Astrocyte (in vitro differentiated cells and primary cell): ENCODE measurements around the gene PPIG. TPM values are rescaled to one million over a fixed set of nuclear protein-coding genes. Genes with fewer than 3 reads are reported as not detected.
"Not testable (repeated sequence)": the region's sequence is repeated elsewhere in the genome, so short reads cannot be mapped to it uniquely, and the experiment has no call there.

Source experiments
- DNase-seq: peaks from one replicate; pipeline ENCODE4 v3.0.0-alpha.2; 2010; ENCODE audit warnings: low read depth
- FAIRE-seq: peaks from 2 replicates; lab custom pipeline; 2011; peaks lifted over from hg19 to GRCh38; lab: Jason Lieb, UNC
- H2AFZ ChIP-seq: 2 replicates; pipeline ENCODE4 v1.6.0; 2012; ENCODE audit warnings: low read depth, low read length, inconsistent platforms
- H3K27ac ChIP-seq: 2 replicates; pipeline ENCODE4 v1.5.1; 2011; ENCODE audit warnings: low read depth, low read length, inconsistent platforms
- H3K27me3 ChIP-seq: 2 replicates; pipeline ENCODE4 v1.6.0; 2011; ENCODE audit warnings: low read length, inconsistent platforms; ENCODE audit not compliant: insufficient read depth
- H3K36me3 ChIP-seq: 2 replicates; pipeline ENCODE4 v1.5.1; 2011; ENCODE audit warnings: low read length, inconsistent platforms; ENCODE audit not compliant: insufficient read depth
- H3K4me1 ChIP-seq: 2 replicates; pipeline ENCODE4 v1.5.1; 2011; ENCODE audit warnings: low read length, inconsistent platforms; ENCODE audit not compliant: insufficient read depth
- H3K4me2 ChIP-seq: 2 replicates; pipeline ENCODE4 v1.6.0; 2012; ENCODE audit warnings: low read length, inconsistent platforms
- H3K4me3 ChIP-seq: 2 replicates; pipeline ENCODE4 v1.5.1; 2011; ENCODE audit warnings: low read depth, mild to moderate bottlenecking, low read length, inconsistent platforms; ENCODE audit not compliant: insufficient read depth
- H3K79me2 ChIP-seq: 2 replicates; pipeline ENCODE4 v1.6.0; 2012; ENCODE audit warnings: mild to moderate bottlenecking, low read length, inconsistent platforms; ENCODE audit not compliant: insufficient read depth
- H3K9ac ChIP-seq: 2 replicates; pipeline ENCODE4 v1.6.0; 2012; ENCODE audit warnings: mild to moderate bottlenecking, low read length, inconsistent platforms
- H3K9me3 ChIP-seq: 2 replicates; pipeline ENCODE4 v1.5.1; 2012; ENCODE audit warnings: low read depth, mild to moderate bottlenecking, low read length, inconsistent platforms; ENCODE audit not compliant: insufficient read depth
- H4K20me1 ChIP-seq: 2 replicates; pipeline ENCODE4 v1.6.0; 2012; ENCODE audit warnings: low read length, inconsistent platforms; ENCODE audit not compliant: insufficient read depth
- H3K27ac Mint-ChIP-seq: one replicate; pipeline ENCODE4 v1.8.0; 2021; ENCODE audit warnings: mild to moderate bottlenecking, mixed read lengths; ENCODE audit not compliant: unreplicated experiment
- H3K27me3 Mint-ChIP-seq: one replicate; pipeline ENCODE4 v1.8.0; 2021; ENCODE audit warnings: low read depth, mixed read lengths; ENCODE audit not compliant: unreplicated experiment
- H3K36me3 Mint-ChIP-seq: one replicate; pipeline ENCODE4 v1.8.0; 2021; ENCODE audit warnings: low read depth, mixed read lengths; ENCODE audit not compliant: unreplicated experiment
- H3K4me1 Mint-ChIP-seq: one replicate; pipeline ENCODE4 v1.8.0; 2021; ENCODE audit warnings: low read depth, mixed read lengths; ENCODE audit not compliant: unreplicated experiment
- H3K4me3 Mint-ChIP-seq: one replicate; pipeline ENCODE4 v1.8.0; 2021; ENCODE audit warnings: mild to moderate bottlenecking, moderate library complexity, mixed read lengths; ENCODE audit not compliant: unreplicated experiment
- H3K9me3 Mint-ChIP-seq: one replicate; pipeline ENCODE4 v1.8.0; 2021; ENCODE audit warnings: mild to moderate bottlenecking, mixed read lengths; ENCODE audit not compliant: unreplicated experiment
- EZH2 ChIP-seq: IDR thresholded peaks from 2 replicates; pipeline ENCODE4 v1.6.1; 2012; ENCODE audit warnings: mild to moderate bottlenecking, low read length, inconsistent platforms; ENCODE audit not compliant: insufficient read depth
- total RNA-seq: library from RNA; stranded (reverse); gene quantifications from 2 replicates; pipeline ENCODE4 v1.2.1, GENCODE V29; 2021
- TF ChIP-seq, protein P1 (sequence below): IDR thresholded peaks from 2 replicates; pipeline ENCODE4 v1.5.1; 2011; ENCODE audit warnings: low read depth, mild to moderate bottlenecking, inconsistent platforms, low read length, moderate library complexity; ENCODE audit not compliant: insufficient read depth

Gene PPIG
- total RNA-seq, 1 donor from 2014 or later = 40.2 TPM

DNA sequence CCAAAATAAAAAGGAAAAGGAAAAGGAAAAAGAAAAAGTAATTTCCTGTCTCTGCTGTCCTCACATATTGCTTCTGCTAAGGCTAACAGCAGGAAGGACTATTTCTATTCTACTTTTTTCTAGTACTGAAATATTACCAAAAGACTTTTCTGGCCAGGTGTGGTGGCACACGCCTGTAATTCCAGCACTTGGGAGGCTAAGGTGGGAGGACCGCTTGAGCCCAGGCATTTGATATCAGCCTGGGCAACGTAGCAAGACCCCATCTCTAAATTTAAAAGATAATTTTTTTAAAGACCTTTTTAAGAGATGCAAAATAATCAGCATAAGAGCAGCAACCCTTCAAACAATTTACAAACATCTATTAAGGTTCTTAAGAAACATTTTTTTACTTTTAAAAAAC lies 41.7 kb upstream of the PPIG start:
- FAIRE-seq = no peak
- Mint-ChIP-seq H3K4me1 (no peaks in the 10 kb centered on the region), H3K27me3 (no peaks in the 10 kb centered on the region), H3K36me3 (peaks cover 7% of the 10 kb centered on the region), H3K9me3 (no peaks in the 10 kb centered on the region), H3K27ac (no peak overlapping the region), H3K4me3 (no peak overlapping the region)
- TF ChIP-seq, protein P1, sequence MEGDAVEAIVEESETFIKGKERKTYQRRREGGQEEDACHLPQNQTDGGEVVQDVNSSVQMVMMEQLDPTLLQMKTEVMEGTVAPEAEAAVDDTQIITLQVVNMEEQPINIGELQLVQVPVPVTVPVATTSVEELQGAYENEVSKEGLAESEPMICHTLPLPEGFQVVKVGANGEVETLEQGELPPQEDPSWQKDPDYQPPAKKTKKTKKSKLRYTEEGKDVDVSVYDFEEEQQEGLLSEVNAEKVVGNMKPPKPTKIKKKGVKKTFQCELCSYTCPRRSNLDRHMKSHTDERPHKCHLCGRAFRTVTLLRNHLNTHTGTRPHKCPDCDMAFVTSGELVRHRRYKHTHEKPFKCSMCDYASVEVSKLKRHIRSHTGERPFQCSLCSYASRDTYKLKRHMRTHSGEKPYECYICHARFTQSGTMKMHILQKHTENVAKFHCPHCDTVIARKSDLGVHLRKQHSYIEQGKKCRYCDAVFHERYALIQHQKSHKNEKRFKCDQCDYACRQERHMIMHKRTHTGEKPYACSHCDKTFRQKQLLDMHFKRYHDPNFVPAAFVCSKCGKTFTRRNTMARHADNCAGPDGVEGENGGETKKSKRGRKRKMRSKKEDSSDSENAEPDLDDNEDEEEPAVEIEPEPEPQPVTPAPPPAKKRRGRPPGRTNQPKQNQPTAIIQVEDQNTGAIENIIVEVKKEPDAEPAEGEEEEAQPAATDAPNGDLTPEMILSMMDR = no peak
- TF ChIP-seq EZH2 = no peak
- no peak overlapping the region for H3K27ac ChIP-seq
- H3K9me3 ChIP-seq = no peaks in the 10 kb centered on the region
- no peaks in the 10 kb centered on the region for H3K79me2 ChIP-seq
- no peak overlapping the region for H3K4me2 ChIP-seq
- H4K20me1 ChIP-seq = no peaks in the 10 kb centered on the region
- H3K4me3 ChIP-seq = no peak overlapping the region
- no peaks in the 10 kb centered on the region for H3K4me1 ChIP-seq
- no peak overlapping the region for H2AFZ ChIP-seq
- no peaks in the 10 kb centered on the region for H3K27me3 ChIP-seq
- no peak for DNase-seq
- peaks cover 5% of the 10 kb centered on the region for H3K36me3 ChIP-seq
- no peak overlapping the region for H3K9ac ChIP-seq

DNA sequence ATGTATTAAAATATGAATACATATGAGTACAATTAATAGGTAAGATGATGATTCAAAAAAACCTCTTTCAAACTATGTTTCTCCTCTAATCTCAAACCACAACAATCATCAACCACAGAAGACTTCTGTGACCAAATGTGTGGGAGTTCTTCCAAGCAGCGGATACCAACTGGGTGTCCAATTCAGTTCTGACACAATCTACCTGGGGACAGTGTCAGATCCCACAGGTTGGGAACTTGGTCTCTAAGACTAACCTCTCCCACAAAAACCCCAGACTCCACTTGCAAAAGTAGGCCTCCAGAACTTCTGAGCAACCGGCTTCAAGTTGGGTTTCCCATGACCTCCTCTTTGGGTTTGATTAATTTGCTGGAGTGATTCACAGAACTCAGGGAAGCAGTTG lies 37.4 kb upstream of the PPIG start:
- no peaks in the 10 kb centered on the region for H3K4me1 Mint-ChIP-seq

GRCh38 chr2:169561364-169561763 lies 22.8 kb upstream of the PPIG start:
- no peaks in the 10 kb centered on the region for H3K9me3 ChIP-seq
- no peaks in the 10 kb centered on the region for H4K20me1 ChIP-seq
- no peak overlapping the region for H3K27ac Mint-ChIP-seq
- H3K36me3 ChIP-seq = peaks cover 11% of the 10 kb centered on the region
- H3K4me1 Mint-ChIP-seq = no peaks in the 10 kb centered on the region
- no peak for FAIRE-seq
- peaks cover 5% of the 10 kb centered on the region for H3K36me3 Mint-ChIP-seq
- no peak overlapping the region for H3K4me2 ChIP-seq
- H2AFZ ChIP-seq = no peak overlapping the region
- TF ChIP-seq, protein P1 = no peak
- TF ChIP-seq EZH2 = no peak
- H3K4me3 Mint-ChIP-seq = no peak overlapping the region
- no peak overlapping the region for H3K9ac ChIP-seq
- H3K27me3 ChIP-seq = no peaks in the 10 kb centered on the region
- no peaks in the 10 kb centered on the region for H3K4me1 ChIP-seq
- DNase-seq = no peak
- H3K9me3 Mint-ChIP-seq = no peaks in the 10 kb centered on the region
- H3K27me3 Mint-ChIP-seq = no peaks in the 10 kb centered on the region
- H3K79me2 ChIP-seq = no peaks in the 10 kb centered on the region
- no peak overlapping the region for H3K27ac ChIP-seq
- no peak overlapping the region for H3K4me3 ChIP-seq

More for the DNA sequence above, 37.4 kb upstream of the PPIG start:
- Mint-ChIP-seq H3K9me3 (no peaks in the 10 kb centered on the region), H3K27ac (no peak overlapping the region), H3K4me3 (no peak overlapping the region), H3K36me3 (peaks cover 7% of the 10 kb centered on the region), H3K27me3 (no peaks in the 10 kb centered on the region)
- no peaks in the 10 kb centered on the region for H3K4me1 ChIP-seq
- no peaks in the 10 kb centered on the region for H3K9me3 ChIP-seq
- no peaks in the 10 kb centered on the region for H4K20me1 ChIP-seq
- H3K4me2 ChIP-seq = no peak overlapping the region
- no peak for FAIRE-seq
- no peak overlapping the region for H3K9ac ChIP-seq
- H3K4me3 ChIP-seq = no peak overlapping the region
- no peak for TF ChIP-seq EZH2
- TF ChIP-seq, protein P1 = no peak
- no peaks in the 10 kb centered on the region for H3K27me3 ChIP-seq
- DNase-seq = no peak
- no peak overlapping the region for H3K27ac ChIP-seq
- H3K36me3 ChIP-seq = peaks cover 5% of the 10 kb centered on the region
- H3K79me2 ChIP-seq = no peaks in the 10 kb centered on the region
- no peak overlapping the region for H2AFZ ChIP-seq

DNA sequence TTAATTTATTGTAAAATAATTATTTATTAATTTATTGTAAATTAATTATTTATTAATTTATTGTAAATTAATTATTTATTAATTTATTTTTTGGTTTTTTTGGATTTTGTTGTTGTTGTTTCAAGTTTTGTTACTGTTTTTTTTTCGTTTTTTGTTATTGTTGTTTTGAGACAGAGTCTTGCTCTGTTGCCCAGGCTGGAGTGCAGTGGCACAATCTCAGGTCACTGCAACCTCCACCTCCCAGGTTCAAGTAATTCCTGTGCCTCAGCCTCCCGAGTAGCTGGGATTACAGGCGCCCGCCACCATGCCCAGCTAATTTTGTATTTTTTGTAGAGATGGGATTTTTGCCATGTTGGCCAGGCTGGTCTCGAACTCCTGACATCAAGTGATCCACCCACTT lies 22.1 kb upstream of the PPIG start:
- not testable (repeated sequence) for FAIRE-seq, H3K4me1 ChIP-seq, H3K9ac ChIP-seq, H3K4me1 Mint-ChIP-seq, H3K9me3 ChIP-seq, H3K27ac Mint-ChIP-seq, H3K4me3 Mint-ChIP-seq, H3K4me2 ChIP-seq, H3K4me3 ChIP-seq, H3K9me3 Mint-ChIP-seq, H3K27me3 ChIP-seq, H4K20me1 ChIP-seq, H3K27ac ChIP-seq, H2AFZ ChIP-seq, H3K36me3 Mint-ChIP-seq, DNase-seq, H3K27me3 Mint-ChIP-seq, H3K79me2 ChIP-seq
- H3K36me3 ChIP-seq = peaks cover 11% of the 10 kb centered on the region
